Coronary artery (tissue), 2 donors: ENCODE results near the gene WDR37.

Experiments used
- DNase-seq: peaks from one replicate; pipeline ENCODE4 v3.0.0-alpha.2; 2017; ENCODE audit warnings: low spot score
- H3K27ac ChIP-seq, 2 donors: fragments of 200-600 bp; sonication (generic); one replicate each; pipeline ENCODE4 v1.5.1; 2016 to 2019
- H3K4me3 ChIP-seq: fragments of 200-600 bp; sonication (generic); 2 replicates; pipeline ENCODE4 v1.5.1; 2016; ENCODE audit warnings: mild to moderate bottlenecking, moderate library complexity
- TF ChIP-seq, protein P1 (sequence below): fragments of 200-600 bp; sonication (generic); IDR thresholded peaks from one replicate; pipeline ENCODE4 v1.5.1; 2019; ENCODE audit warnings: antibody characterized with exemption

Gene WDR37

DNA sequence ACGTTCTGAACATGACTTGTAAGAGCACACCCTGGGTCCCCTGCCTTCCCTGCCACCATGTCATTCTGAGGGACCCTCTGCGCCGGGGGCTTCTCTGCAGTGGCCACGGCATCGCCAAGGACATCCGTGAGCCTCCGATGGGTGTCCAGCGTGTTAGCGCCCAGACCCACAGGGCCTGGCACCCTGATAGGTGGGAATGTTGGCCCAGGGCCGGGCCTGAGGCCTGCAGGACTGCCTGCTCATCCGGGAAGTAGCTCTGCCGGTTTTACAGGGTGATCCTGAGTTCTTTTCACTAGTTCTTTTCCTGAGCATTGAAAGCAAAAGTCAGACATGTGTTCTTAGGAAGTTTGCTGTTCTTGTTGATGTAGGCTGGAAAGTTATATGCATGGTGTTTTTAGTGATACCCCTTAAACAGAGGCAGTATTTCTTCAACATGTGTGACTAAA is 54.5 kb downstream of the WDR37 start:
- H3K27ac ChIP-seq: no peak overlapping the region
- DNase-seq: no peak
- TF ChIP-seq, protein P1, sequence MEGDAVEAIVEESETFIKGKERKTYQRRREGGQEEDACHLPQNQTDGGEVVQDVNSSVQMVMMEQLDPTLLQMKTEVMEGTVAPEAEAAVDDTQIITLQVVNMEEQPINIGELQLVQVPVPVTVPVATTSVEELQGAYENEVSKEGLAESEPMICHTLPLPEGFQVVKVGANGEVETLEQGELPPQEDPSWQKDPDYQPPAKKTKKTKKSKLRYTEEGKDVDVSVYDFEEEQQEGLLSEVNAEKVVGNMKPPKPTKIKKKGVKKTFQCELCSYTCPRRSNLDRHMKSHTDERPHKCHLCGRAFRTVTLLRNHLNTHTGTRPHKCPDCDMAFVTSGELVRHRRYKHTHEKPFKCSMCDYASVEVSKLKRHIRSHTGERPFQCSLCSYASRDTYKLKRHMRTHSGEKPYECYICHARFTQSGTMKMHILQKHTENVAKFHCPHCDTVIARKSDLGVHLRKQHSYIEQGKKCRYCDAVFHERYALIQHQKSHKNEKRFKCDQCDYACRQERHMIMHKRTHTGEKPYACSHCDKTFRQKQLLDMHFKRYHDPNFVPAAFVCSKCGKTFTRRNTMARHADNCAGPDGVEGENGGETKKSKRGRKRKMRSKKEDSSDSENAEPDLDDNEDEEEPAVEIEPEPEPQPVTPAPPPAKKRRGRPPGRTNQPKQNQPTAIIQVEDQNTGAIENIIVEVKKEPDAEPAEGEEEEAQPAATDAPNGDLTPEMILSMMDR: no peak
- H3K4me3 ChIP-seq: no peak overlapping the region

- no peak for DNase-seq
- Histone ChIP-seq H3K4me3 (no peak overlapping the region), H3K27ac (no peak overlapping the region)
- TF ChIP-seq, protein P1: no peak
These were observed 58.1 kb downstream of the WDR37 start for GRCh38 chr10:1114315-1114714.

GRCh38 chr10:1114719-1115606 is 58.8 kb downstream of the WDR37 start:
- DNase-seq: peak; percentile 35
- TF ChIP-seq, protein P1: no peak
- no peak overlapping the region for H3K27ac ChIP-seq

GRCh38 chr10:1115607-1115955 is 59.4 kb downstream of the WDR37 start:
- peak; percentile 36 for DNase-seq
- Histone ChIP-seq H3K27ac (no peak overlapping the region), H3K4me3 (no peak overlapping the region)
- TF ChIP-seq, protein P1: no peak

More at GRCh38 chr10:1114719-1115606, 58.8 kb downstream of the WDR37 start:
- H3K4me3 ChIP-seq: no peak overlapping the region

DNA sequence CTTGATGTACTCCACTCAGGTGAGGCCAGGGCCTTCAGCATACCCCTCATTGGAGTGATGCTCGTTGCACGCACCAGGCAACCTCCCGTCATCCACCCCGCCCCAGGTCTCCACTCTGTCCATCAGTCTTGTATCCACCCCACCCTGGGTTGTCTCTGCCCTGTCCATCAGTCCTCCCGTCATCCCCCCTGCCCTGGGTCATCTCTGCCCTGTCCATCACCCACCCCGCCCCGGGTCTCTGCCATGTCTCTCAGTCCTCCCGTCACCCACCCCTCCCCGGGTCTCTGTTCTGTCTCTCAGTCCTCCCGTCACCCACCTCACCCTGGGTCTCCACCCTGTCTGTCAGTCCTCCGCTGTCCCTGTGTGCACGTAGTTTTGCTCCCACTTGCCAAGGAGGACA is 59.9 kb downstream of the WDR37 start:
- DNase-seq: peak; percentile 55
- Histone ChIP-seq H3K27ac (no peak overlapping the region), H3K4me3 (no peak overlapping the region)
- TF ChIP-seq, protein P1: no peak

- Histone ChIP-seq H3K4me3 (no peak overlapping the region), H3K27ac (no peak overlapping the region)
- DNase-seq: peak; percentile 49
- TF ChIP-seq, protein P1: no peak
These were observed 60.6 kb downstream of the WDR37 start for GRCh38 chr10:1116696-1117280.
